Posterior vena cava (tissue), 2 donors: ENCODE data around the gene FOXF1. TPM values are rescaled to one million over a fixed set of nuclear protein-coding genes. Genes with fewer than 3 reads are reported as not detected.
A peak's percentile ranks its signal among the peaks of the same experiment; 100 is the strongest.

Experiments
- DNase-seq: peaks from one replicate; pipeline ENCODE4 v3.0.0-alpha.2; 2020; ENCODE audit warnings: low spot score
- intact Hi-C, 2 donors: fragments of 100-400 bp; cut with DNase I; formaldehyde crosslinking; loops; one replicate each; pipeline versions ENCODE4 v1.14.1 to v1.14.2; 2022 to 2023
- total RNA-seq, 2 donors: library from RNA; stranded (reverse); fragmentation: NEBNext Ultra II Directional; extraction: Animal tissue kit (Norgen Biotek cat#: 25700); gene quantifications; one replicate each; pipeline ENCODE4 v1.2.1, GENCODE V29; 2021
- donor health status: DM: yes; HTN: yes; CAD: no.
- donor health status: DM: yes; HTN: yes; CAD: no.

The FOXF1 gene
- total RNA-seq, 2 donors from 2014 or later, result 2.5 to 4.3 TPM

GRCh38 chr16:86545481-86545880, 35.2 kb downstream of the FOXF1 start:
- DNase-seq, result peak; percentile 40

GRCh38 chr16:86545954-86546637, 35.8 kb downstream of the FOXF1 start:
- DNase-seq, result peak; percentile 47
- intact Hi-C loops, result no loop called here

More at GRCh38 chr16:86545481-86545880, 35.2 kb downstream of the FOXF1 start:
- intact Hi-C loops, result no loop called here

- intact Hi-C loops, result no loop called here
- peak; percentile 32 for DNase-seq
These were observed 36.3 kb downstream of the FOXF1 start for GRCh38 chr16:86546638-86547013.

GRCh38 chr16:86547286-86547685, 37.0 kb downstream of the FOXF1 start:
- peak; percentile 45 for DNase-seq
- intact Hi-C loops, result no loop called here

GRCh38 chr16:86549076-86549892, 39.0 kb downstream of the FOXF1 start:
- peak; percentile 58 for DNase-seq
- intact Hi-C loops, result no loop called here

GRCh38 chr16:86549893-86550190, 39.5 kb downstream of the FOXF1 start:
- intact Hi-C loops, result no loop called here
- DNase-seq, result peak; percentile 34

- intact Hi-C loops, result no loop called here
- no peak for DNase-seq
These were observed 40.0 kb downstream of the FOXF1 start for GRCh38 chr16:86550281-86550680.

GRCh38 chr16:86553356-86553755, 43.0 kb downstream of the FOXF1 start:
- intact Hi-C loops, result no loop called here
- DNase-seq, result no peak

- intact Hi-C loops, result no loop called here
- DNase-seq, result no peak
These were observed 44.2 kb downstream of the FOXF1 start for GRCh38 chr16:86554599-86554916.

- peak; percentile 99 for DNase-seq
- intact Hi-C loops, result no loop called here
These were observed 44.8 kb downstream of the FOXF1 start, which contains the start of gene MTHFSD for GRCh38 chr16:86554917-86555703. MTHFSD (minus strand) TSS chr16:86555235; CDS start chr16:86555184, 51 bp downstream.

GRCh38 chr16:86555704-86556075, 45.4 kb downstream of the FOXF1 start:
- intact Hi-C loops, result no loop called here
- DNase-seq, result no peak

GRCh38 chr16:86556576-86556975, 46.2 kb downstream of the FOXF1 start:
- no peak for DNase-seq
- intact Hi-C loops, result no loop called here

- intact Hi-C loops, result no loop called here
These were observed 47.3 kb downstream of the FOXF1 start for GRCh38 chr16:86557587-86557986.

GRCh38 chr16:86558355-86559193, 48.2 kb downstream of the FOXF1 start:
- intact Hi-C loops, result no loop called here
- no peak for DNase-seq

More at GRCh38 chr16:86557587-86557986, 47.3 kb downstream of the FOXF1 start:
- no peak for DNase-seq

- DNase-seq, result no peak
- intact Hi-C loops, result loop anchor here in 1 of 2 donors (5.0 kb wide), 1 partner anchor 717 kb away; no protein-coding TSS in a partner anchor
These were observed 49.5 kb downstream of the FOXF1 start for GRCh38 chr16:86559802-86560305.

GRCh38 chr16:86562356-86562755, 52.0 kb downstream of the FOXF1 start:
- DNase-seq, result no peak

GRCh38 chr16:86563469-86564345, 53.4 kb downstream of the FOXF1 start:
- intact Hi-C loops, result loop anchor here (2.0 to 5.0 kb wide), 3 partner anchors 497 to 715 kb away; no protein-coding TSS in a partner anchor
- peak; percentile 96 for DNase-seq

More at GRCh38 chr16:86562356-86562755, 52.0 kb downstream of the FOXF1 start:
- intact Hi-C loops, result loop anchor here in 1 of 2 donors (5.0 kb wide), 1 partner anchor 715 kb away; no protein-coding TSS in a partner anchor
